Activated T-cell treated with anti-CD3 and anti-CD28 coated beads, Interleukin-2, amount 50 U/mL, for 24 hours (primary cell): ENCODE measurements around the gene DOCK10.
A peak's percentile ranks its signal among the peaks of the same experiment; 100 is the strongest.

ENCODE experiments used
- DNase-seq: peaks from one replicate; pipeline ENCODE4 v3.0.0-alpha.2; 2020
- H3K27ac Mint-ChIP-seq: 2 replicates; pipeline ENCODE4 v1.8.0; 2020; ENCODE audit warnings: mild to moderate bottlenecking, mixed read lengths
- H3K27me3 Mint-ChIP-seq: 2 replicates; pipeline ENCODE4 v1.8.0; 2020; ENCODE audit warnings: mixed read lengths
- H3K36me3 Mint-ChIP-seq: 2 replicates; pipeline ENCODE4 v1.8.0; 2020; ENCODE audit warnings: low read depth, mixed read lengths
- H3K4me1 Mint-ChIP-seq: 2 replicates; pipeline ENCODE4 v1.8.0; 2020; ENCODE audit warnings: low read depth, mixed read lengths
- H3K4me3 Mint-ChIP-seq: 2 replicates; pipeline ENCODE4 v1.8.0; 2020; ENCODE audit warnings: mild to moderate bottlenecking, moderate library complexity, mixed read lengths
- H3K9me3 Mint-ChIP-seq: 2 replicates; pipeline ENCODE4 v1.8.0; 2020; ENCODE audit warnings: mixed read lengths

Gene DOCK10

GRCh38 chr2:224901121-224901676 is 141.1 kb downstream of the DOCK10 start:
- no peak overlapping the region for H3K4me3 Mint-ChIP-seq
- H3K9me3 Mint-ChIP-seq = no peaks in the 10 kb centered on the region
- peak overlapping the region; percentile 64 for H3K27ac Mint-ChIP-seq
- H3K27me3 Mint-ChIP-seq = no peaks in the 10 kb centered on the region
- H3K36me3 Mint-ChIP-seq = peaks cover 76% of the 10 kb centered on the region
- peaks cover 66% of the 10 kb centered on the region for H3K4me1 Mint-ChIP-seq
- DNase-seq = no peak

- no peak for DNase-seq
- Mint-ChIP-seq H3K27me3 (no peaks in the 10 kb centered on the region), H3K4me1 (peaks cover 69% of the 10 kb centered on the region), H3K36me3 (peaks cover 92% of the 10 kb centered on the region), H3K9me3 (no peaks in the 10 kb centered on the region), H3K4me3 (no peak overlapping the region), H3K27ac (peak overlapping the region; percentile 93)
These were observed 146.9 kb downstream of the DOCK10 start for GRCh38 chr2:224895377-224895776.

- no peak for DNase-seq
- H3K36me3 Mint-ChIP-seq = peaks cover 95% of the 10 kb centered on the region
- H3K4me1 Mint-ChIP-seq = peaks cover 74% of the 10 kb centered on the region
- peak overlapping the region; percentile 43 for H3K4me3 Mint-ChIP-seq
- H3K27ac Mint-ChIP-seq = peak overlapping the region; percentile 93
- no peaks in the 10 kb centered on the region for H3K27me3 Mint-ChIP-seq
- H3K9me3 Mint-ChIP-seq = no peaks in the 10 kb centered on the region
These were observed 147.9 kb downstream of the DOCK10 start for GRCh38 chr2:224894356-224894755.

- peak overlapping the region; percentile 93 for H3K27ac Mint-ChIP-seq
- H3K9me3 Mint-ChIP-seq = no peaks in the 10 kb centered on the region
- H3K4me1 Mint-ChIP-seq = peaks cover 73% of the 10 kb centered on the region
- no peaks in the 10 kb centered on the region for H3K27me3 Mint-ChIP-seq
- DNase-seq = no peak
- peaks cover 97% of the 10 kb centered on the region for H3K36me3 Mint-ChIP-seq
- H3K4me3 Mint-ChIP-seq = peak overlapping the region; percentile 43
These were observed 148.4 kb downstream of the DOCK10 start for GRCh38 chr2:224893848-224894247.

- DNase-seq = no peak
- peaks cover 97% of the 10 kb centered on the region for H3K36me3 Mint-ChIP-seq
These were observed 149.6 kb downstream of the DOCK10 start for GRCh38 chr2:224892574-224893204.

GRCh38 chr2:224890372-224890771 is 151.9 kb downstream of the DOCK10 start:
- Mint-ChIP-seq H3K27ac (peak overlapping the region; percentile 60), H3K9me3 (no peaks in the 10 kb centered on the region), H3K4me1 (peaks cover 77% of the 10 kb centered on the region), H3K4me3 (no peak overlapping the region), H3K27me3 (no peaks in the 10 kb centered on the region), H3K36me3 (peaks cover 99% of the 10 kb centered on the region)
- no peak for DNase-seq

More at GRCh38 chr2:224892574-224893204, 149.6 kb downstream of the DOCK10 start:
- Mint-ChIP-seq H3K4me1 (peaks cover 71% of the 10 kb centered on the region), H3K4me3 (no peak overlapping the region), H3K27me3 (no peaks in the 10 kb centered on the region), H3K9me3 (no peaks in the 10 kb centered on the region), H3K27ac (peak overlapping the region; percentile 74)

- Mint-ChIP-seq H3K36me3 (peaks cover 99% of the 10 kb centered on the region), H3K27me3 (no peaks in the 10 kb centered on the region), H3K27ac (peak overlapping the region; percentile 95), H3K4me3 (no peak overlapping the region), H3K9me3 (no peaks in the 10 kb centered on the region), H3K4me1 (peaks cover 80% of the 10 kb centered on the region)
- no peak for DNase-seq
These were observed 155.1 kb downstream of the DOCK10 start for GRCh38 chr2:224887141-224887540.

- H3K36me3 Mint-ChIP-seq = peaks cover 99% of the 10 kb centered on the region
- H3K4me3 Mint-ChIP-seq = peak overlapping the region; percentile 41
- DNase-seq = no peak
- peaks cover 84% of the 10 kb centered on the region for H3K4me1 Mint-ChIP-seq
- no peaks in the 10 kb centered on the region for H3K9me3 Mint-ChIP-seq
- no peaks in the 10 kb centered on the region for H3K27me3 Mint-ChIP-seq
- H3K27ac Mint-ChIP-seq = peak overlapping the region; percentile 95
These were observed 156.3 kb downstream of the DOCK10 start for GRCh38 chr2:224885836-224886547.

- H3K9me3 Mint-ChIP-seq = no peaks in the 10 kb centered on the region
- H3K27ac Mint-ChIP-seq = peak overlapping the region; percentile 81
- DNase-seq = no peak
- H3K36me3 Mint-ChIP-seq = peaks cover 99% of the 10 kb centered on the region
- H3K4me3 Mint-ChIP-seq = no peak overlapping the region
- H3K4me1 Mint-ChIP-seq = peaks cover 78% of the 10 kb centered on the region
- H3K27me3 Mint-ChIP-seq = no peaks in the 10 kb centered on the region
These were observed 157.0 kb downstream of the DOCK10 start for GRCh38 chr2:224885291-224885690.

- DNase-seq = no peak
- H3K36me3 Mint-ChIP-seq = peaks cover 99% of the 10 kb centered on the region
- H3K27me3 Mint-ChIP-seq = no peaks in the 10 kb centered on the region
- peak overlapping the region; percentile 86 for H3K27ac Mint-ChIP-seq
- no peaks in the 10 kb centered on the region for H3K9me3 Mint-ChIP-seq
- H3K4me3 Mint-ChIP-seq = no peak overlapping the region
- H3K4me1 Mint-ChIP-seq = peaks cover 70% of the 10 kb centered on the region
These were observed 158.1 kb downstream of the DOCK10 start for GRCh38 chr2:224884188-224884587.

- Mint-ChIP-seq H3K27me3 (no peaks in the 10 kb centered on the region), H3K9me3 (no peaks in the 10 kb centered on the region), H3K27ac (peak overlapping the region; percentile 86), H3K4me1 (peaks cover 68% of the 10 kb centered on the region), H3K36me3 (peaks cover 99% of the 10 kb centered on the region), H3K4me3 (no peak overlapping the region)
- DNase-seq = no peak
These were observed 158.6 kb downstream of the DOCK10 start for GRCh38 chr2:224883700-224884099.

GRCh38 chr2:224883172-224883516 is 159.1 kb downstream of the DOCK10 start:
- DNase-seq = no peak
- no peaks in the 10 kb centered on the region for H3K27me3 Mint-ChIP-seq
- peak overlapping the region; percentile 86 for H3K27ac Mint-ChIP-seq
- no peaks in the 10 kb centered on the region for H3K9me3 Mint-ChIP-seq
- no peak overlapping the region for H3K4me3 Mint-ChIP-seq
- H3K4me1 Mint-ChIP-seq = peaks cover 65% of the 10 kb centered on the region
- peaks cover 99% of the 10 kb centered on the region for H3K36me3 Mint-ChIP-seq

GRCh38 chr2:224882291-224883171 is 159.7 kb downstream of the DOCK10 start:
- H3K36me3 Mint-ChIP-seq = peaks cover 99% of the 10 kb centered on the region
- H3K4me3 Mint-ChIP-seq = no peak overlapping the region
- H3K27ac Mint-ChIP-seq = peak overlapping the region; percentile 86
- DNase-seq = no peak
- peaks cover 63% of the 10 kb centered on the region for H3K4me1 Mint-ChIP-seq
- H3K27me3 Mint-ChIP-seq = no peaks in the 10 kb centered on the region
- no peaks in the 10 kb centered on the region for H3K9me3 Mint-ChIP-seq

- no peak for DNase-seq
- H3K9me3 Mint-ChIP-seq = no peaks in the 10 kb centered on the region
- H3K4me3 Mint-ChIP-seq = no peak overlapping the region
- peaks cover 63% of the 10 kb centered on the region for H3K4me1 Mint-ChIP-seq
- peak overlapping the region; percentile 86 for H3K27ac Mint-ChIP-seq
- H3K36me3 Mint-ChIP-seq = peaks cover 99% of the 10 kb centered on the region
- H3K27me3 Mint-ChIP-seq = no peaks in the 10 kb centered on the region
These were observed 160.4 kb downstream of the DOCK10 start for GRCh38 chr2:224881846-224882245.
